Adrenal gland (tissue), 12 donors: ENCODE results near the gene ENKUR. TPM values are rescaled to one million over a fixed set of nuclear protein-coding genes. Genes with fewer than 3 reads are reported as not detected.

Source experiments
- DNase-seq, 7 donors: peaks; one replicate each; pipeline ENCODE4 v3.0.0-alpha.2; 2019 to 2020
- H3K27ac ChIP-seq, 5 donors: fragments of 200-600 bp; sonication (generic) in 4 of 5; 1 replicate in 3 of 5; 2 replicates in 2 of 5; pipeline versions ENCODE4 v1.5.1 to v1.8.0; 2016 to 2020; ENCODE audit warnings: mild to moderate bottlenecking in 1 of 5
- H3K27me3 ChIP-seq: fragments of 200-600 bp; 2 replicates; pipeline ENCODE4 v1.8.0; 2021
- H3K36me3 ChIP-seq, 2 donors: fragments of 200-600 bp; replicated peaks in 1 of 2; 1 replicate in 1 of 2; 2 replicates in 1 of 2; pipeline versions ENCODE4 v1.5.1 to v1.8.0; 2018 to 2022
- H3K4me1 ChIP-seq, 2 donors: fragments of 200-600 bp; replicated peaks in 1 of 2; 1 replicate in 1 of 2; 2 replicates in 1 of 2; pipeline versions ENCODE4 v1.5.1 to v1.8.0; 2018 to 2021
- H3K4me3 ChIP-seq, 4 donors: fragments of 200-600 bp; sonication (generic) in 3 of 4; one replicate each; pipeline ENCODE4 v1.5.1; 2016 to 2018
- H3K9me3 ChIP-seq, 3 donors: fragments of 200-600 bp; sonication (generic) in 1 of 3; replicated peaks in 1 of 3; 1 replicate in 2 of 3; 2 replicates in 1 of 3; pipeline versions ENCODE4 v1.5.1 to v1.8.0; 2016 to 2021
- POLR2A ChIP-seq, 2 donors: fragments of 450-650 bp; IDR thresholded peaks; one replicate each; pipeline ENCODE4 v1.6.1; 2017; ENCODE audit warnings: antibody characterized with exemption in 2 of 2, mild to moderate bottlenecking in 2 of 2, moderate library complexity in 1 of 2
- whole genome bisulfite sequencing, 4 donors: extraction: QIAGEN DNeasy Blood & Tissue Kit in 2 of 4; methylation state at CpG; one replicate each; pipeline versions ENCODE4 v1.1.5 to v1.1.7; 2013 to 2017; 5-methylcytosine and 5-hydroxymethylcytosine counted together
- intact Hi-C, 2 donors: fragments of 100-400 bp; cut with DNase I; formaldehyde crosslinking; loops; one replicate each; pipeline versions ENCODE4 v1.14.1 to v1.15.0; 2022 to 2023
- polyA plus RNA-seq, 3 donors: library from polyadenylated mRNA; stranded (reverse); fragments of 200-250 nt in 2 of 3; fragments of 350-450 nt in 1 of 3; fragmentation: Illumina TruSeq in 1 of 3; extraction: RNeasy Lipid Tissue Mini Kit (QIAGEN cat#74804) in 1 of 3; gene quantifications; one replicate each; pipeline ENCODE4 v1.2.3, GENCODE V29; 2013 to 2014
- small RNA-seq, 2 donors: library from RNA; depleted of rRNA; stranded (forward); fragments of <200 nt; gene quantifications; one replicate each; pipeline ENCODE3, GENCODE V24; 2016
- total RNA-seq, 9 donors: library from RNA; depleted of rRNA in 4 of 9; stranded (reverse); fragments of >200 nt in 4 of 9; fragments of 120-200 nt in 1 of 9; fragmentation: NEBNext Ultra II Directional in 1 of 9; extraction: Animal tissue kit (Norgen Biotek cat#: 25700) in 1 of 9; gene quantifications; one replicate each; pipeline versions ENCODE4 v1.1.0 to v1.2.4, GENCODE V29; 2013 to 2023
- TF ChIP-seq, protein P1 (sequence below), 6 experiments: fragments of 450-650 bp in 4 of 6; fragments of 200-600 bp in 2 of 6; sonication (generic) in 1 of 6; IDR thresholded peaks; 1 replicate in 5 of 6; 2 replicates in 1 of 6; pipeline versions ENCODE4 v1.5.1 to v1.8.0; 2016 to 2021; ENCODE audit warnings: antibody characterized with exemption in 6 of 6, mild to moderate bottlenecking in 2 of 6, moderate library complexity in 1 of 6
- donor health status: healthy with polysubstance abuse.
- donor health status: Bipolar disorder and iron deficiency.
- donor health status: DM: yes; HTN: yes; CAD: no.
- donor health status: DM: no; HTN: no; CAD: no.
- donor health status: DM: no; HTN: no; CAD: no.
- donor health status: DM: yes; HTN: yes; CAD: no.

Gene ENKUR
- total and polyA plus RNA-seq, 12 donors: 0.16 to 0.70 (median 0.25) TPM; not detected in 5

- WGBS, 4 donors: 84 to 86% (median 85%) methylated on average over 8 of the region's 8 CpGs
- H3K4me3 ChIP-seq: no peak overlapping the region
- no peak overlapping the region for H3K27ac ChIP-seq
- no peak for DNase-seq
- intact Hi-C loops: no loop called here
- TF ChIP-seq POLR2A (IDR thresholded peaks at IDR 0.05): no peak
- TF ChIP-seq, protein P1, sequence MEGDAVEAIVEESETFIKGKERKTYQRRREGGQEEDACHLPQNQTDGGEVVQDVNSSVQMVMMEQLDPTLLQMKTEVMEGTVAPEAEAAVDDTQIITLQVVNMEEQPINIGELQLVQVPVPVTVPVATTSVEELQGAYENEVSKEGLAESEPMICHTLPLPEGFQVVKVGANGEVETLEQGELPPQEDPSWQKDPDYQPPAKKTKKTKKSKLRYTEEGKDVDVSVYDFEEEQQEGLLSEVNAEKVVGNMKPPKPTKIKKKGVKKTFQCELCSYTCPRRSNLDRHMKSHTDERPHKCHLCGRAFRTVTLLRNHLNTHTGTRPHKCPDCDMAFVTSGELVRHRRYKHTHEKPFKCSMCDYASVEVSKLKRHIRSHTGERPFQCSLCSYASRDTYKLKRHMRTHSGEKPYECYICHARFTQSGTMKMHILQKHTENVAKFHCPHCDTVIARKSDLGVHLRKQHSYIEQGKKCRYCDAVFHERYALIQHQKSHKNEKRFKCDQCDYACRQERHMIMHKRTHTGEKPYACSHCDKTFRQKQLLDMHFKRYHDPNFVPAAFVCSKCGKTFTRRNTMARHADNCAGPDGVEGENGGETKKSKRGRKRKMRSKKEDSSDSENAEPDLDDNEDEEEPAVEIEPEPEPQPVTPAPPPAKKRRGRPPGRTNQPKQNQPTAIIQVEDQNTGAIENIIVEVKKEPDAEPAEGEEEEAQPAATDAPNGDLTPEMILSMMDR (IDR thresholded peaks at IDR 0.05): no peak
- H3K36me3 ChIP-seq: no peaks in the 10 kb centered on the region
- no peaks in the 10 kb centered on the region for H3K27me3 ChIP-seq
- no peaks in the 10 kb centered on the region for H3K9me3 ChIP-seq
- H3K4me1 ChIP-seq: no peaks in the 10 kb centered on the region
Observed at GRCh38 chr10:24935504-24936292, 80.3 kb downstream of the ENKUR start.

Small RNA genes lying within 50 kb of the gene (small RNA-seq; reads per million reads assigned to genes)
- gene AL512598.1: 0 reads per million in 2 donors

Other genes with a start within 250 kb of the ENKUR start
- 10 to 100 TPM; 14.9 to 56.5 (median 29.0) TPM for gene PRTFDC1, start 63.6 kb downstream of the ENKUR start, total RNA-seq
- gene PRTFDC1, start 63.6 kb downstream of the ENKUR start, polyA plus RNA-seq: 10 to 100 TPM; 13.5 to 28.8 (median 24.4) TPM
- 10 to 100 TPM in 3 of 9 donors, 1 to 10 TPM in 6; 3.6 to 14.9 (median 5.4) TPM for gene THNSL1, start 454 bp upstream of the ENKUR start, total RNA-seq
- gene THNSL1, start 454 bp upstream of the ENKUR start, polyA plus RNA-seq: 10 to 100 TPM in 1 of 3 donors, 1 to 10 TPM in 2; 3.3 to 14.5 (median 3.4) TPM
- gene GPR158, start 158.8 kb upstream of the ENKUR start, total RNA-seq: 1 to 10 TPM in 4 of 9 donors, under 1 TPM in 3, not detected in 2; 0.04 to 2.5 (median 1.2) TPM
- gene GPR158, start 158.8 kb upstream of the ENKUR start, polyA plus RNA-seq: 1 to 10 TPM in 1 of 3 donors, under 1 TPM in 2; 0.24 to 2.3 (median 0.64) TPM